COR-L47 (cell line): ENCODE results near the gene PBX3.

Source experiments
- DNase-seq: peaks from one replicate; lab custom pipeline; 2025; lab: John Stamatoyannopoulos, UW

Gene PBX3

DNA sequence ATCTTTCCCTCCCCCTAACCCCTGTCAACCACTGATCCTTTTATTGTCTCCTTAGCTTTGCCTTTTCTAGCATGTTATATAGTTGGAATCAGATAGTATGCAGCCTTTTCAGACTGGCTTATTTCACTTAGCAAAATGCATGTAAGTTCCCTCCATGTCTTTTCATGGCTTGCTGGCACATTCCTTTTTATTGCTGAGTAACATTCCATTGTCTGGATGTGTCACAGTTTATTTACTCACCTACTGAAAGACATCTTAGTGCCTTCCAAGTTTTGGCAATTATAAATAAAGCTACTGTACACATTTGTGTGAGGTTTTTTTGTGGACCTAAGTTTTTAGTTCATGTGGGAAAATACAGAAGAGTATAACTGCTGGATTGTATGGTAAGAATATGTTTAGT lies 230.1 kb downstream of the PBX3 start:
- DNase-seq, result no peak

DNA sequence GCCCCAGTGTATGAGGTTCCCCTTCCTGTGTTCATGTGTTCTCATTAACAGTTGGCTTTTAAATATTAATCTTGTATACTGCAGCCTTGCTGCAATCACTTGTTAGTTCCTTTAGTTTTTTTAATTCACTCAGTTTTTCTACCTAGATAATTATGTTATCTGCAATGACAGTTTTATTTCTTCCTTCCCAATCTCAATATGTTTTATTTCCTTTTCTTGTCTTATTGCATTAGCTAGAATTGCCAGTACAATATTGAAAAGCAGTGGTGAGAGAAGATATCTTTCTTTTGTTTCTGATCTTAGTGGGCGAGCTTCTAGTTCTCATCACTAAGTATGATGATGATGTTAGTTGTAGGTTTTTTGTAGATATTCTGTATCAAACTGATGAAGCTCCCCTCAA lies 232.2 kb downstream of the PBX3 start:
- DNase-seq, result no peak

- no peak for DNase-seq
Observed at GRCh38 chr9:125982798-125983406, 235.7 kb downstream of the PBX3 start.

- no peak for DNase-seq
Observed at GRCh38 chr9:125983681-125984080, 236.5 kb downstream of the PBX3 start.

DNA sequence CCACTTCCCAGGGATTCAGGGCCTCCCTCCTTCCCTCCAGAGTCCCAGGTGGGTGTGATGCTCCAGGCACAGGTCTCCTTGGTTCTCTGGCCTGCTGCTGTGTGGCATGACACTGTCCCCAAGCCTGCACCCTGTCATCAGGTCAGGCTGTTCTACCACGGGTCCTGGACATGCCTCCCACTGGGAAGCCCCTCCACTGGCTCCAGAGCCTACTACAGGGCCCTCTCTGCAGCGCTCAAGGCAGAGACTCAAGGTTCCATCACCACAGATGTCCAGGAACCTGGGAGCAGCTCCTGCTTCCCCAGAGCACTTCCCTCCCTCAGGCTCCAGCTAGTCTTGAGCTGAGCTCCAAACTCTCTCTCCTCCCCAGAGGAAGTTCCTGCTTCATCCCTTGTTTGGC lies 237.3 kb downstream of the PBX3 start:
- no peak for DNase-seq

- no peak for DNase-seq
Observed at GRCh38 chr9:125985142-125985997, 238.2 kb downstream of the PBX3 start.

DNA sequence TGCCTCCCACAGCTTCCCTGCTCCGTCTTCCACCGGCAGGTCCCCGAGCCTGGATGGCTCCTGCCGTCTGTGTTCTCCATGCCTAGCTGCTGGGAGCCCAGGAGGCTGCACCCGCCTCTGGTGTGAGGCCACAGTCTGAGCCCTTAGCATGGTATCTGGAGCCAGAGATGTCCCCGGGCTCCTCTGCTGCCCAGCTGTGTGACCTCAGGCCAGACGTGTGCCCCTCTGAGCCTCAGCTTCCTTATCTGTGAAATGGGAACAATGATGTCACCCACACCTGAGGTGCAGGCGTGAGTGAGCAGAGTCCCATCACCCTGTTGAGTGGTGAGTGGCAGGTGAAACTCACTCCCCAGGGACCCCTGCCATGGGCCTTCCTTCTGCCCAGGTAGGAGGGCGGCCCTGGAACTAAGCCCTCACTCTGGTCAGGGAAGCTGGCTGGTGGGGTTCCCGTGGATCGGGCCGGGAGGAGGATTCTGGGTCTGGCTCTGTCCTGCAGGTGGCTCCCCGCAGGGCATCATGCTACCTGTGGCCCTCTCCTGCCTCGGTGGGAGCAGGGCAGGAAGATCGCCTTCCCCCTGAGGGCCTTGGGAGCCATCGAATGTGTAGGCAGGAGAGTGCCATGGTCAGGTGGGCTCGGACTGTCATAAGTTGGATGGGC lies 239.0 kb downstream of the PBX3 start:
- DNase-seq, result no peak

GRCh38 chr9:125986966-125987365 lies 239.8 kb downstream of the PBX3 start:
- DNase-seq, result no peak

- no peak for DNase-seq
Observed at GRCh38 chr9:125987420-125987819, 240.2 kb downstream of the PBX3 start.

DNA sequence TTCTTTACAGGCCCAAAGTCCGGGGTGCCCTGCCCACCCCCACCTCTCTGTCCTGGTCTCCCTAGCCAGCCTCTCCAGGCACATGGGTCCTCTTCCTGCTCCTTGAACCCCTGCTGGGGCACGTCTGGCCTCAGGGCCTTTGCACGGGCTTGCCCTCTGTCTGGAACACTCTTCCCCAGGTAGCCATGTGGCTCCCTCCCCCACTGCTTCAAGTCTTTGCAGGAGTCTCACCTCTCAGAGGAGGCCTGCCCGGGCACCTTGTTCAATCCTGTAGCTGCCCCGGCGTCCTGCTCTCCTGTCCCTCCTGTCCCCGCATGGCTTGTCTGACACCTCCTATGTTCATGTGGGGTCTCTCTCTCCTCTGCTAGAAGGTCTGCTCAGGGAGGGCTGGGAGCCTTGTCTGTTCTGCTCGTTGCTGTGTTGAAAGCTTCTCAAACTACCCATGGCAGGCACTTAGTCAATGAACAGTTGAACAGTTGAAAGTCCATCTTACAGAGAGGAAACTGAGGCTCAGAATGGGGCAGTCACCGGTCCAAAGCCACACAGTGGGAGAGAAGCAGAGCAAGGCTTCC lies 241.4 kb downstream of the PBX3 start:
- no peak for DNase-seq

GRCh38 chr9:125989090-125989501 lies 241.9 kb downstream of the PBX3 start:
- DNase-seq, result no peak

DNA sequence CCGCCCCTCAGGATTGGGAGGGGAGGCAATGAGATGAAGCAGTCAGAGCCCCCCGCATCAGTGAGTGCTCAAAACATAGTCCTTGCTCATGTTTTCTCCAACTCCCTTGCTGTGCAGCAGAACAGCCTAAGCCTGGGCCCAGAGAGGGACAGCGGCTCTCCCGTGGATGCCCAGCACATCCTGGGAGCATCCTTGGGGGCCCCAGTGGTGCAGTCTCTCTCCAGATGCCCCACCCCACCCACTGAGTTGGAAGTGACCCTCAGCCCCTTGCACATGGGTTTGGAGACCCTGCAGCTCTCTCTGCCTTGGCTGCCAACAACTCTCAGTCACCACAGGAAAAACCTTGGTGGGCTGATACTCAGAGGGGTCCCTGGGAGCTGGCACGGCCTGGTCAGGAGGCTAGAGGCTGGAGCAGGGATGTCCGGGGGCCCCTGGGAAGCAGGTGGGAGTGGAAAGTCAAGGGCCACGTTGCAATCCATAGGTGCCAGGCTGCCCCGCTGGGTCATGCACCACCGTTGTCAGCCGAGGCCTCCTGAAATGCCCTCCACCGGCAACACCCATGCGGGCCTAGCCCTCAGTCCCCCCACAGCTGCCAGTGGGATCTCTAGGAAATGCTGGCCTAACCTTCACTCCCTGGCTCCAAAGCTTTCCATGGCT lies 242.5 kb downstream of the PBX3 start:
- no peak for DNase-seq

GRCh38 chr9:125990186-125990792 lies 243.1 kb downstream of the PBX3 start:
- no peak for DNase-seq

DNA sequence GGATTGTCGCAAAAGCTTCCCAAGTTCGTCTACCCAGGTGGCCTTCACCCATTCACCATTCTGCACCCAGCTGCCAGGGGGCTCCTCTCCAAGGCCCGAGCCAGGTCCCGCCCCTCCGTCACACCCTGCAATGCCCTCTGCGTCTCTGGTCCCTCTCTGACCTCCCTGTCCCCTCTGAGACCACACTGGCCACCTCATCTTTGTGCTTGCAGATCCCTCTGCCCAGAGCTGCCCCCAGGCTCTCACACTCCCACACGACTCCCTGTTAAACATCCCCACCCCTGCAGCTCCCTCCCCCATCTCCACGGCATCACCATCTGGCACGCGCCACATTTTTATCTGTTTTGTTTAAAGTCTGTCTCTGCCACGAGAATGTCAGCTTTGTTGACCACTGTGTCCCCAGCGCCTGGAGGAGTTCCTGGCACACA lies 243.6 kb downstream of the PBX3 start:
- DNase-seq, result no peak

DNA sequence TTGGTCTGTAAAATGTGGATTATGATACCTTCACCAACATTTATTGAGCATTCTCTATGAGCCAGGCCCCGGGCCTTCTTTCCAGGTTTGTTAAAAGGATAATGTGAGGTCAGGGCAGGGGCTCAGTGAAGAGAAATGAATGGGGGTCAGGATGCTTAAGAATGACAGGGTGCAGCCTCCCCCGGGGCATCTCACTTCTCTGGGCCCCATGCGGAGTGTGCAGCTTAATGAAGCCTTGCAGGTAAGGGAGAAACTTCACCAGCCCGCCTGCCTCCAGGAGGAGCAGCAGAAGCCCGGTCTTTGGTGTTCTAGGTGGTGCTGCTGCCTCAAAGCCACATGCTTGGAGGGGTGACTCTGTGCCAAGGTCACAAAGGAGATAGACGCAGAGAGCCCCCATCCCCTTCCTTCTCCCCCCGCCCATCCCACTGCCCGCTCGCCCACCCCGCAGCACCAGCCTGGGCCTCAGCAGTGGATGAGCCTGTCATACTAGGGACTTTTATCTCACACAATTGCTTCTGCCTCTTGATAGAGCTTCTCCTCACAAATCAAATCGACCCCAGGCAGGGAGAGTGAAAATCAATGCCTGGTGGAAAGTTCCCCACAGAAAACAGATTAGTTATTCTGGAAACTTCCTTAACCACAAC lies 244.8 kb downstream of the PBX3 start:
- no peak for DNase-seq

DNA sequence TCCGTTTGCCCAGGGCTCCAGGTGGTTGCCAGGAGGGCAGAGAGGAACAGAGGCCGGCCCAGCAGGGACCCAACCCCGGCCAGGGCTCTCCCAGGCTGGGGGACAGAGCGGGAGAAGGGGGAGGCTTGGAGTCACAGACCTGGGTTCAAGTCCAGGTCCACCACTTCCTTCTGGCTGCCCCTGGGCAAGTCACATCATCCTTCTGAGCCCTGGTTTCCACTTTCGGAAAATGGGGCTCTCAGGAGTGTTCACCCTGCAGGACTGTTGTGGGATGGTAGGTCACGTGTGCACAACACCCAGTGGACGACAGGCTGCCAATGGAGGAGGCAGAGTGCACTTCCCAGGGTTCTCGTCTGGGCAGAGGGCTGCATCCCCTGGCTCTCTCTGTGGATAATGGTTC lies 245.4 kb downstream of the PBX3 start:
- no peak for DNase-seq

DNA sequence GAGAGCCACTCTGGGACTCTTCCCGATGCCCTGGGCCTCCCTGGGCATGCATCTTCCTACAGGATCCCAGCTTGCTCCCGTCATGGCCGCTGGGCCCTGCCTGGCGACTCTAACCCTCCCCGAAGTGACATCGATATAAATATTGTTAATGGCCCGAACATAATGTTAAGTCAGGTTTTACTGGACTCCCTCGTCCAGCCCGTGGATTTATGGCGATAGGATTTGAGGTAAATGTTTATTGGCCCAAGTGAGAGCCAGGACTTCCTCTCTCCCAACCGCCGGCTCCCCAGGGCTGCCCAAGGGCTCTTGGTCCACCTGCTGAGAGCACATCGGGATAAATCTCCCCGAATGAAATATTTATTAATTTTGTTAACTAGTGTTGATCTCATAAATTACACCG lies 246.3 kb downstream of the PBX3 start:
- DNase-seq, result no peak

DNA sequence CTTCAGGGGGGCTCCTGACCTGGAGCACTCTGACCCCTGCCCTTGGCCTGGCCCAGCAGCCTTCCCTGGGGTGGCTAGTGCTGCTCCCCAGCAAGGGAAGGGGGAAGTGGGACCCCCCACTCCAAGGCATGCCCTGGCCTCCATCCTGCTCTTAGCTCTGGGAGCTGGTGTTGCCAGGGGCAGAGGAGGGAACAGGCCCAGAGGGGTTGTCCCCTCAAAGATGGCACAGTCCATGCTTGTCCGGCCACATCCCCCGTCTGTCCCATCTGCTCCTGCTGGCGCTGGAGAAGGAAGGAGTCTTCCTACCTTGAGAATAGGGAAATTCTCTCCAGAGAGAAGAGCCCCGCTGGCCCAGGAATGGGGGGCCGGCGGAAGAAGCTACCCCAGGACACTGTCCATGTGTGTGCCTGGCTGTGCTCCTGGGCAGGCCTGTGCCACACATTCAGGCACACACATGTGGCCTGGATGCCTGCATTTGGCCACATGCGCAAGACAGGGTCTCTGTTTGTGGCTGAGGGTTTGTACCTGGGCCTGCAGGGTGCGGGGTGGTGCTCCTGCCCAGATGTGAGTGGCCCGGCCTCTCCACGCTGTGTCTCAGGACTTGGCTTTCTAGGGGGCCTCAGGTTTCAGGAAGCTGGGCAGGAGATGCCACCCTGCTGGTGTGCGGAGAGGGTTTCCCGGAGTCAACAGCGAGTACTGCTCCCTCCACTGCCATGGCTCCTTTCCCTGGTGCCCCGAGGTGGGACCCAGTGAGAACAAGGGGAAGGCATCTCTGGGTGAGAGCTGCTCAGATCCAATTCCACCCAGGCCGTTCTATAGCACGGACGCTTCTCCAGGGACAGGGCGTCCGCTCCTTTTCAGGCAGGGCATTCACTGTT lies 247.1 kb downstream of the PBX3 start:
- DNase-seq, result no peak

- DNase-seq, result no peak
Observed at GRCh38 chr9:125995006-125995405, 247.8 kb downstream of the PBX3 start.

DNA sequence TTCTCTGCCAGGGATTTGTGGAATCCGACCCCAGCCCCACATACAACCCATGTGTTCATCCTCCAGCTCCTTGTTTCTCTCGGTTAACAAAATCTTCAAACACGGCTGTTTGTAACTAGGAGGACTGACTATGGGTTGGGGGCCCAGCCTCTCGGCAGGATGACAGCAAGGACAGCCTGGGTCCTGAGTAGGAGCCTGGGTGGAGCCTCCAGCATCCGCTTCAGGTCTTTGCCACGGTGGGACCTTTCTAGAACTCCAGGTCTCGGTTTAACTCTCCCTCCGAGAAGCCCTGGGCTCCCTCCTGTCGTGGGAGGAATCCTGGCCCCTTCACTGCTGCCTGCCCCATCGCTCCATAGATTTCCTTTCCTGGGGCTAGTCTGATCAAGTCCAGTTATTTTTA lies 248.5 kb downstream of the PBX3 start:
- DNase-seq, result no peak
